Endothelial cell of umbilical vein (primary cell): Measurements from ENCODE around the gene RELL1. TPM values are rescaled to one million over a fixed set of nuclear protein-coding genes. Genes with fewer than 3 reads are reported as not detected.

Experiments used
- BruUV-seq: library from RNA; stranded (reverse); fragments of 400-500 nt; replicated peaks from 2 replicates; lab custom pipeline; 2021; lab: Mats Ljungman, UMichigan
- CTCF ChIA-PET: fragments of 300-600, 350-600 bp; sonication (Branson Sonifier 250); formaldehyde crosslinking; loops from one replicate; lab custom pipeline; 2021; ENCODE audit warnings: antibody characterized with exemption, inconsistent platforms; lab: Charles Lee
- POLR2A ChIA-PET: fragments of 300-600, 350-600 bp; sonication (Branson Sonifier 250); formaldehyde crosslinking; loops from one replicate; lab custom pipeline; 2021; ENCODE audit warnings: antibody characterized with exemption, inconsistent platforms; lab: Charles Lee
- DNase-seq: peaks from one replicate; pipeline ENCODE4 v3.0.0-alpha.2; 2011; ENCODE audit warnings: low read depth, low spot score
- FAIRE-seq: peaks from 2 replicates; lab custom pipeline; 2011; peaks lifted over from hg19 to GRCh38; lab: Jason Lieb, UNC
- H2AFZ ChIP-seq: 2 replicates; pipeline ENCODE4 v1.6.0; 2012; ENCODE audit warnings: low read depth, low read length, control low read depth, inconsistent platforms
- H3K27ac ChIP-seq: 2 replicates; pipeline ENCODE4 v1.5.1; 2011; ENCODE audit warnings: low read depth, mild to moderate bottlenecking, control low read depth, low read length, moderate library complexity; ENCODE audit not compliant: insufficient read depth
- H3K27me3 ChIP-seq, 2 experiments: 2 replicates each; pipeline versions ENCODE4 v1.6.0 to v1.6.1; 2011; ENCODE audit warnings: low read length in 2 of 2, mixed read lengths in 1 of 2; ENCODE audit not compliant: control insufficient read depth in 2 of 2, insufficient read depth in 2 of 2
- H3K36me3 ChIP-seq, 2 experiments: 2 replicates in 1 of 2; 3 replicates in 1 of 2; pipeline ENCODE4 v1.5.1; 2011; ENCODE audit warnings: low read length in 2 of 2, mild to moderate bottlenecking in 1 of 2, moderate library complexity in 1 of 2; ENCODE audit not compliant: control insufficient read depth in 2 of 2, insufficient read depth in 2 of 2; ENCODE audit errors: extremely low read depth in 1 of 2
- H3K4me1 ChIP-seq: 3 replicates; pipeline ENCODE4 v1.5.1; 2011; ENCODE audit warnings: mild to moderate bottlenecking, low read length; ENCODE audit not compliant: control insufficient read depth, insufficient read depth; ENCODE audit errors: extremely low read depth
- H3K4me2 ChIP-seq: 2 replicates; pipeline ENCODE4 v1.6.1; 2011; ENCODE audit warnings: low read length, control low read depth, mixed read lengths; ENCODE audit not compliant: insufficient read depth
- H3K4me3 ChIP-seq, 3 experiments: fragments of 200-600 bp in 1 of 3; sonication (generic), shearing (Covaris generic) in 1 of 3; replicated peaks in 1 of 3; 2 replicates each; pipeline ENCODE4 v1.5.1; 2011 to 2016; ENCODE audit warnings: control low read depth in 3 of 3, low read length in 3 of 3, mild to moderate bottlenecking in 2 of 3, inconsistent platforms in 1 of 3, low read depth in 1 of 3, moderate library complexity in 1 of 3; ENCODE audit not compliant: insufficient read depth in 1 of 3
- H3K79me2 ChIP-seq: 2 replicates; pipeline ENCODE4 v1.6.0; 2012; ENCODE audit warnings: low read length, inconsistent platforms; ENCODE audit not compliant: control insufficient read depth, insufficient read depth
- H3K9ac ChIP-seq: replicated peaks from 2 replicates; pipeline ENCODE3; 2011; ENCODE audit warnings: low read length, control low read depth; ENCODE audit not compliant: insufficient read depth; ENCODE audit errors: extremely low read depth
- H3K9me1 ChIP-seq: replicated peaks from 3 replicates; pipeline ENCODE4 v1.6.0; 2011; ENCODE audit warnings: mild to moderate bottlenecking, low read length; ENCODE audit not compliant: control insufficient read depth, insufficient read depth; ENCODE audit errors: extremely low read depth
- H3K9me3 ChIP-seq: replicated peaks from 2 replicates; pipeline ENCODE4 v1.5.1; 2012; ENCODE audit warnings: low read length, inconsistent platforms; ENCODE audit not compliant: control insufficient read depth, insufficient read depth
- H4K20me1 ChIP-seq: replicated peaks from 2 replicates; pipeline ENCODE3; 2011; ENCODE audit warnings: mild to moderate bottlenecking, low read length; ENCODE audit not compliant: control insufficient read depth, insufficient read depth; ENCODE audit errors: extremely low read depth
- CTCF ChIP-seq, 2 donors: IDR thresholded peaks; 1 replicate in 1 of 2; 2 replicates in 1 of 2; pipeline ENCODE4 v1.5.1; 2011; ENCODE audit warnings: low read length in 2 of 2, mild to moderate bottlenecking in 2 of 2, moderate library complexity in 2 of 2, control low read depth in 1 of 2, inconsistent platforms in 1 of 2, low read depth in 1 of 2; ENCODE audit not compliant: insufficient read depth in 1 of 2; ENCODE audit errors: extremely low read depth in 1 of 2
- EZH2 ChIP-seq: IDR thresholded peaks from 2 replicates; pipeline ENCODE4 v1.6.1; 2012; ENCODE audit warnings: borderline replicate concordance, low read depth, mild to moderate bottlenecking, moderate library complexity, low read length, inconsistent platforms; ENCODE audit not compliant: severe bottlenecking
- FOS ChIP-seq: IDR thresholded peaks from 2 replicates; pipeline ENCODE4 v1.6.1; 2011; ENCODE audit warnings: mild to moderate bottlenecking, low read length, moderate library complexity, borderline replicate concordance; ENCODE audit not compliant: insufficient read depth
- GATA2 ChIP-seq: IDR thresholded peaks from 2 replicates; pipeline ENCODE4 v1.7.0; 2011; ENCODE audit warnings: low read depth, mild to moderate bottlenecking, moderate library complexity, mixed read lengths, low read length; ENCODE audit not compliant: insufficient read length, insufficient read depth
- JUN ChIP-seq: IDR thresholded peaks from 2 replicates; pipeline ENCODE4 v1.6.1; 2011; ENCODE audit warnings: borderline replicate concordance, low read depth; ENCODE audit not compliant: insufficient read length, insufficient read depth
- MAX ChIP-seq: IDR thresholded peaks from 2 replicates; pipeline ENCODE4 v1.6.1; 2011; ENCODE audit not compliant: insufficient read depth, insufficient read length
- MYC ChIP-seq: IDR thresholded peaks from one replicate; pipeline ENCODE4 v1.6.1; 2011; ENCODE audit warnings: mild to moderate bottlenecking, low read depth, low read length
- POLR2A ChIP-seq: IDR thresholded peaks from 2 replicates; pipeline ENCODE4 v1.6.1; 2012; ENCODE audit warnings: low read depth, mild to moderate bottlenecking, control low read depth, low read length
- POLR2AphosphoS5 ChIP-seq: IDR thresholded peaks from 2 replicates; pipeline ENCODE4 v1.6.1; 2012; ENCODE audit warnings: low read depth, mild to moderate bottlenecking, control low read depth, low read length, moderate library complexity; ENCODE audit not compliant: insufficient read depth
- dilution Hi-C: fragments of 300-500 bp; cut with MboI; formaldehyde crosslinking; loops from one replicate; pipeline ENCODE4 v1.15.0; 2019; ENCODE audit warnings: low sequenced_read_pairs; ENCODE audit not compliant: extremely low pct_ligation_motif_present
- intact Hi-C: fragments of 100-400 bp; cut with micrococcal nuclease; formaldehyde crosslinking; loops from one replicate; pipeline ENCODE4 v1.10.0; 2022
- polyA plus RNA-seq, 4 experiments: library from polyadenylated mRNA; depleted of rRNA in 3 of 4; stranded (reverse) in 3 of 4; unstranded in 1 of 4; fragments of >200 nt; gene quantifications; 2 replicates each; pipeline versions ENCODE4 v1.2.1 to v1.2.3, GENCODE V29; 2011 to 2012; ENCODE audit warnings: missing spikeins in 1 of 4
- total RNA-seq: library from RNA; stranded (reverse); gene quantifications from 2 replicates; pipeline ENCODE4 v1.2.3, GENCODE V29; 2021

Gene RELL1
- total and polyA plus RNA-seq, 2 donors (not counting 3 experiments of a cell fraction or from before 2014, with no cell fraction given): 20.8 to 91.7 TPM

DNA sequence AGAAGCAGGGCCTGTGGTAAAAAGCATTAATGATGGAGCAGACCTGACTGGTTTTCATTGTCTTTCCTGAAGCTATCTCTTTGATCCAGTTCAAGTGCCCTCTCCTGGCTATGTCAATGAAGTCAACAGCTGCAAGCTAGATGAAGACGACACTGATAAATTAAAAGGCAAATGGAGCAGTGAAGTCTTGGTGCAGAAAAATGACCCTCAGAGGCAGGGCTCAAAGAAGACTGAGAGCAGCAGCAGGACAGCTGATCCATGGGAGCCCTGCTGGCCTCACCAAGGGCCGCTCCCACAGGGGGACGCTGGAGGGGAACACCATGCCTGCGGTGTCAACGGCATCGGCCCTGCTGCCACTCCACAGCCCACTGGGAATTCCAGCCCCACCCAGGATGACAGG is 96.2 kb downstream of the RELL1 start:
- BruUV-seq: no TSS peak
- Histone ChIP-seq H3K27me3 (no peaks in the 10 kb centered on the region), H3K4me1 (no peaks in the 10 kb centered on the region), H4K20me1 (no peaks in the 10 kb centered on the region), H3K36me3 (no peaks in the 10 kb centered on the region), H3K9ac (no peak overlapping the region), H3K4me2 (no peak overlapping the region), H3K9me1 (no peaks in the 10 kb centered on the region), H3K9me3 (no peaks in the 10 kb centered on the region), H3K4me3 (no peak overlapping the region), H3K79me2 (no peaks in the 10 kb centered on the region), H3K27ac (no peak overlapping the region), H2AFZ (no peak overlapping the region)
- ChIA-PET POLR2A (no interaction called here), CTCF (no interaction called here)
- FAIRE-seq: no peak
- DNase-seq: no peak
- intact Hi-C loops (no loop called here), dilution Hi-C loops (no loop called here)
- TF ChIP-seq GATA2 (no peak), EZH2 (no peak), MYC (no peak), CTCF (IDR thresholded peaks at IDR 0.05; ENCODE audit: extremely low read depth in 1 of 2, insufficient read depth in 1 of 2, low read depth in 1 of 2, low read length in 2 of 2) (no peak), JUN (no peak), FOS (no peak), MAX (no peak), POLR2AphosphoS5 (no peak), POLR2A (no peak)
